NCI-H1105 (cell line): ENCODE measurements around the gene EXTL2.
"Not testable (repeated sequence)": the region's sequence is repeated elsewhere in the genome, so short reads cannot be mapped to it uniquely, and the experiment has no call there.

ENCODE experiments used
- DNase-seq: peaks from one replicate; lab custom pipeline; 2025; lab: John Stamatoyannopoulos, UW

The EXTL2 gene

GRCh38 chr1:100855116-100855515 is 39.5 kb downstream of the EXTL2 start:
- not testable (repeated sequence) for DNase-seq

GRCh38 chr1:100852976-100853375 is 41.7 kb downstream of the EXTL2 start:
- DNase-seq = no peak

DNA sequence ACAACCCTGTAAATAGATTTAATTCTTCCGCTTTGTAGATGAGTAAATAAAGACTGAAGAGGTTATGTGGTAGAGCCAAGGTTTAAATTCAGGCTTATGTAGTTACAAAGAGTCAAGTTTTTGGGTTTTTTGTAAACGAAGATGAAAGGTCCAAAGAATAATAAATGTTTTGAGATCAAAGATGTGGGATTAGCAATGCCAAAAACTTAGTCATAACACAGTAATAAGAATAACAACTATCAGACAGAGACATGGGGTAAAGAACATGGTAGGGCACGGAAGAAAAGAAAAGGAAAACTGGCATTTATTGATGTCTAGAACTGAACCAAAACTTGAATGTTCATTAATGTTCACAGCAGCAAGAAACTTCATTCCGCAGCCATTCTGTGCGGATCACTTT is 42.9 kb downstream of the EXTL2 start:
- no peak for DNase-seq

DNA sequence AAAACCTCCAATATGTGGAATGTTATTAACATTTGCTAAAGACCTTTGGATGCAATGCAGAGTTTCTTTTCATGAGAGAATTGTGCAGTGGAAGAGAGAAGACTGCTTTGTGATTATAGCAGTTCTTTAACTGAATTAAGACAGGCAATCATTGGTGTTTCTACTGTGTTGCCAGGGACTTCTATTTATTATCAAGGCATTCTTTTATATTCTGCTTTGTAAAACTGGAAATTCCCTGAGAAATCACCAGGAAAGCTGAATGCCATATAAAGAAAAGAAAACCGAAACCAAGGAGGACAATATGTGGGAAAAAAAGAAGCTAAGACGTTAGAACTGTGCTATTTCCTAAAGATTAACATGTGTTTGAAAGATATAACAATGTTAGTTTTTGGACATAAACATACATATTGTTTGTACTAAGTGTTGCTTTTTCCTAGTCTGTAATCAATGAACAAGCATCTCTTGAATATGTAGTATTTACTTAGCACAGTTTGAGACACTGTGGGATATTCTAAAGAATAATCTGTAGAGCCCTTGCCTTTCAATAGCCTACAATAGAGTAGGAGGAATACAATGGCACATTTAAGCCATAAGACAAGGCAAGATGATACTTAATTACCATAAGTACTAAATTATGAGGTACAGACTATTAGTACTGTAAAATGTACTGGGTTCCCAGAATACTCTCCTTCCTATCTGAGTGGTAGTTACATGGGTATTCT is 47.1 kb downstream of the EXTL2 start:
- DNase-seq = no peak

- not testable (repeated sequence) for DNase-seq
These were observed 51.5 kb downstream of the EXTL2 start for GRCh38 chr1:100843160-100843559.

- DNase-seq = no peak
These were observed 58.5 kb downstream of the EXTL2 start for GRCh38 chr1:100835866-100836842.

- no peak for DNase-seq
These were observed 59.6 kb downstream of the EXTL2 start for GRCh38 chr1:100834777-100835660.

DNA sequence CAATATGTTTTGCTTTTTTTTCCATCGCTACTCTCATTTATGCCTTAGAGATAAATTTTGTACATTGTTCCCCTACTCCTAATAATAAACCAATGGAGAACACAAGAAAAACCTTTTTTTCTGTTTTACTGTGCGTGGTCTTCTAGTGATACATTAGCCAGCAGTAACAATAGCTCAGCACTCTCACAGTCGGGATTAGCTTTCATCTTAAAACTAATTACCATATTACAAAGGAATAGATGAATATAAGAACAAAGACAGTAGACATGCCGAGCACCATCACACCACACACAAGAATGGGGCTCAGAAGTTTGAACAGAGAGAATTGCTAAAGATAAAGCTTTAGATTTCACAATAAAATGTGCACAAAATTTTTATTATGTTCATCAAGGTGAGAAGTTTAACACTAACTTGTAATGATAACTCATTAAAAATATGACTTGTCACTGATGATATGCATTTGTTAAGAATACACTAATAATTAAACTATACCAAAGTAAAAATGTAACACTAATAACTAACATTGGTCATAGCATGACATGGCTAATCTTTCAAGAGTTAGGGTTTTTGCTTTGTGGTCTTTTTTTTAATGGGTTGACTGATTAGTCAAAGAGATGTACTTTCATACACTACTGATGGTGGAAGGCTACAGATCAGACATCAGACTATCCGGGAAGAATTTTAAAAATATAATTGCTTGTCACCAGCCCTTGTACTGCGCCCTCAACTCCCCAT is 61.8 kb downstream of the EXTL2 start:
- no peak for DNase-seq

- DNase-seq = not testable (repeated sequence)
These were observed 69.0 kb downstream of the EXTL2 start for GRCh38 chr1:100825666-100826065.
